ENCODE results near the gene RNF25.

- peak; percentile 82 to 99 for TF ChIP-seq CTCF (conservative IDR thresholded peaks at IDR 0.05 in 1 of 2, IDR thresholded peaks at IDR 0.05 in 1 of 2; ENCODE audit: extremely low read depth in 1 of 2, insufficient read depth in 1 of 2, low read depth in 1 of 2, low read length in 2 of 2)
- TF ChIP-seq EZH2 (IDR thresholded peaks at IDR 0.05; ENCODE audit: borderline replicate concordance, low read length), result no peak
Observed at GRCh38 chr2:218648088-218648786, 23.6 kb downstream of the RNF25 start.

Data from mammary epithelial cell (primary cell).